HL-60 (cell line): ENCODE measurements around the gene CAPN13.

ENCODE experiments used
- DNase-seq, 2 experiments: peaks; one replicate each; pipeline ENCODE4 v3.0.0-alpha.2; 2010 to 2020; ENCODE audit warnings: low read depth in 1 of 2, low spot score in 1 of 2
- H3K27ac ChIP-seq: fragments of 250-450 bp; sonication (Bioruptor Pico); replicated peaks from 2 replicates; pipeline ENCODE4 v1.5.1; 2020; ENCODE audit warnings: mild to moderate bottlenecking, moderate library complexity
- H3K27me3 ChIP-seq: fragments of 250-450 bp; sonication (Bioruptor Pico); 2 replicates; pipeline ENCODE4 v1.5.1; 2021; ENCODE audit warnings: mild to moderate bottlenecking, moderate library complexity; ENCODE audit not compliant: insufficient read depth, poor library complexity, severe bottlenecking
- H3K4me3 ChIP-seq: replicated peaks from 2 replicates; pipeline ENCODE4 v1.5.1; 2011; ENCODE audit warnings: mild to moderate bottlenecking, control low read depth, low read length; ENCODE audit not compliant: insufficient read depth
- CTCF ChIP-seq: IDR thresholded peaks from one replicate; pipeline ENCODE4 v1.5.1; 2011; ENCODE audit warnings: low read length, control low read depth, inconsistent platforms; ENCODE audit not compliant: insufficient read depth
- GABPA ChIP-seq: IDR thresholded peaks from 2 replicates; pipeline ENCODE4 v1.6.1; 2012; ENCODE audit warnings: low read depth
- POLR2AphosphoS5 ChIP-seq: IDR thresholded peaks from 2 replicates; pipeline ENCODE4 v1.6.1; 2012; ENCODE audit warnings: low read depth
- SPI1 ChIP-seq: IDR thresholded peaks from 2 replicates; pipeline ENCODE4 v1.6.1; 2012; ENCODE audit warnings: low read depth, mild to moderate bottlenecking, borderline replicate concordance
- TF ChIP-seq, protein P1 (sequence below): IDR thresholded peaks from 2 replicates; pipeline ENCODE4 v1.6.1; 2012; ENCODE audit warnings: low read depth; ENCODE audit not compliant: insufficient replicate concordance

Gene CAPN13

GRCh38 chr2:30679426-30680088, 127.7 kb downstream of the CAPN13 start:
- TF ChIP-seq CTCF: no peak
- TF ChIP-seq SPI1: no peak
- TF ChIP-seq POLR2AphosphoS5: no peak
- TF ChIP-seq, protein P1, sequence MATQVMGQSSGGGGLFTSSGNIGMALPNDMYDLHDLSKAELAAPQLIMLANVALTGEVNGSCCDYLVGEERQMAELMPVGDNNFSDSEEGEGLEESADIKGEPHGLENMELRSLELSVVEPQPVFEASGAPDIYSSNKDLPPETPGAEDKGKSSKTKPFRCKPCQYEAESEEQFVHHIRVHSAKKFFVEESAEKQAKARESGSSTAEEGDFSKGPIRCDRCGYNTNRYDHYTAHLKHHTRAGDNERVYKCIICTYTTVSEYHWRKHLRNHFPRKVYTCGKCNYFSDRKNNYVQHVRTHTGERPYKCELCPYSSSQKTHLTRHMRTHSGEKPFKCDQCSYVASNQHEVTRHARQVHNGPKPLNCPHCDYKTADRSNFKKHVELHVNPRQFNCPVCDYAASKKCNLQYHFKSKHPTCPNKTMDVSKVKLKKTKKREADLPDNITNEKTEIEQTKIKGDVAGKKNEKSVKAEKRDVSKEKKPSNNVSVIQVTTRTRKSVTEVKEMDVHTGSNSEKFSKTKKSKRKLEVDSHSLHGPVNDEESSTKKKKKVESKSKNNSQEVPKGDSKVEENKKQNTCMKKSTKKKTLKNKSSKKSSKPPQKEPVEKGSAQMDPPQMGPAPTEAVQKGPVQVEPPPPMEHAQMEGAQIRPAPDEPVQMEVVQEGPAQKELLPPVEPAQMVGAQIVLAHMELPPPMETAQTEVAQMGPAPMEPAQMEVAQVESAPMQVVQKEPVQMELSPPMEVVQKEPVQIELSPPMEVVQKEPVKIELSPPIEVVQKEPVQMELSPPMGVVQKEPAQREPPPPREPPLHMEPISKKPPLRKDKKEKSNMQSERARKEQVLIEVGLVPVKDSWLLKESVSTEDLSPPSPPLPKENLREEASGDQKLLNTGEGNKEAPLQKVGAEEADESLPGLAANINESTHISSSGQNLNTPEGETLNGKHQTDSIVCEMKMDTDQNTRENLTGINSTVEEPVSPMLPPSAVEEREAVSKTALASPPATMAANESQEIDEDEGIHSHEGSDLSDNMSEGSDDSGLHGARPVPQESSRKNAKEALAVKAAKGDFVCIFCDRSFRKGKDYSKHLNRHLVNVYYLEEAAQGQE: no peak
- TF ChIP-seq GABPA: no peak
- DNase-seq: no peak
- H3K27me3 ChIP-seq: no peaks in the 10 kb centered on the region
- no peak overlapping the region for H3K4me3 ChIP-seq
- no peak overlapping the region for H3K27ac ChIP-seq

DNA sequence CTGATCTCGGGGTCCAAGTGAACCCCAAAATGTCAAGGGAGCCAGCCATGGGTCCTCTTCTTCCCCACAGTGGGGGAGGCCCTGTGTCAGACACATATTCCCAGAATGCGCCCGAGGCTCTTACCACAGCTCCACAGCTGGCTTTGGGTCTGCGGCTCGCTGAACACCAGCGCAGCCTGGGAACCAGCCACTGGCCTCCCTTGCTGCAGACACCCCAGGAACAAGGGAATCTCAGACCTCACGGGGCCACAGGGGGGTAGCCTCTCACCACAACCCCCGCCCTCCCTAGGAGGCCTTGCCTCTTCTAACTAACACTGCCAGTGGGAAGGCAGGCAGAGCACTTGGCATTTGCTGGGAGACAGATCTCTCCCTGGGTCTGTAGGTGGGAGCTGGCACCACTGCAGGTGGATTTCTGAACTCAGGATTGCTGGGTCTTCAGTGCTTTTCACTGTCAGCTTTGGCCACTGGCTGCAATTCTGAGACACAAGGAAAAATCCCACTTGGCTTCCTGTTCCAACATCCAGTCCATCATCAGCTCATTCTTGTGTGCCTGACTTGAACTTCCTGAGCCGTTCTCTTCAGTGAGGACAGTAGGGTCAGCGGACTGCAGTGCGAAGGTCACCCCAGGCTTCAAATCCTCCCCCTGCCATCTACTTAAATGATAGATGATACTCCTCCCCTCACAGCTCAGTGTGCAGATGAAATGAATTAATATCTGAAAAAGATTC, 128.7 kb downstream of the CAPN13 start:
- Histone ChIP-seq H3K27me3 (no peaks in the 10 kb centered on the region), H3K27ac (no peak overlapping the region), H3K4me3 (no peak overlapping the region)
- TF ChIP-seq CTCF (no peak), POLR2AphosphoS5 (no peak), GABPA (no peak), SPI1 (no peak)
- TF ChIP-seq, protein P1: no peak
- no peak for DNase-seq

DNA sequence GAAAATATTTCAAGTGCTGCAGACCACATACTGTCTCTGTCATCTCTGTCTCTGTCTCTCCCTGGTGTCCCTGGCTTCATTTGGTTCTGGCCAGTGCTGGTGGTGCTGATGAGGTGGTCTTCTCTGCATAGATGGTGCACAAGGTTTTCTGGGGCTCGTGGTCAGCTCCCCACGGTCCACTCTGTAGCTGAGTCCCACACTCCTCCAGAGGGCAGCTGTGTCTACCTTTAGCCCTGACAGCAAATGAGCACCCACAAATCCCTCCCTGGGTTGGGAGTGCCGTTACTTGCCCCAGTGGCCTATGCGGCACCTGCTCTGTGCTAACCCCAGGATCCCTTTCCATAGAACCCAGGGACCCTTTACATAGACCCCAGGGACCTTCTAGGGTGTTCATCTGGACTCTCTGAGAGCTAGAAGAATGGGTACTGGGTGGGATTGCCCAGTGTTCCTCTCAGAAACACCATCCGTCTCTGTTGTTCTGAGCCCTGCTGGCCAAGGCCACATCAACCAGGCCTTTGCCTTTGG, 129.3 kb downstream of the CAPN13 start:
- no peak overlapping the region for H3K27ac ChIP-seq
- no peaks in the 10 kb centered on the region for H3K27me3 ChIP-seq
- TF ChIP-seq, protein P1: no peak
- TF ChIP-seq GABPA: no peak
- no peak for TF ChIP-seq CTCF
- no peak for TF ChIP-seq SPI1
- TF ChIP-seq POLR2AphosphoS5: no peak
- DNase-seq: no peak
- H3K4me3 ChIP-seq: no peak overlapping the region
